Tibial nerve (tissue), 4 donors: ENCODE measurements around the gene NFKBIA. TPM values are rescaled to one million over a fixed set of nuclear protein-coding genes. Genes with fewer than 3 reads are reported as not detected.

ENCODE experiments used
- DNase-seq, 2 donors: peaks; one replicate each; pipeline ENCODE4 v3.0.0-alpha.2; 2019; ENCODE audit warnings: low spot score in 2 of 2
- H3K27ac ChIP-seq, 4 donors: fragments of 200-600 bp; sonication (generic) in 3 of 4; one replicate each; pipeline ENCODE4 v1.5.1; 2017 to 2019; ENCODE audit warnings: mild to moderate bottlenecking in 1 of 4
- H3K27me3 ChIP-seq, 2 donors: fragments of 200-600 bp; sonication (generic) in 1 of 2; one replicate each; pipeline versions ENCODE4 v1.5.1 to v1.6.0; 2017 to 2019
- H3K36me3 ChIP-seq, 3 donors: fragments of 200-600 bp; sonication (generic); one replicate each; pipeline ENCODE4 v1.5.1; 2018 to 2019
- H3K4me1 ChIP-seq, 4 donors: fragments of 200-600 bp; sonication (generic) in 3 of 4; one replicate each; pipeline ENCODE4 v1.5.1; 2017 to 2019
- H3K4me3 ChIP-seq, 4 donors: fragments of 200-600 bp; sonication (generic) in 3 of 4; one replicate each; pipeline ENCODE4 v1.5.1; 2017 to 2019; ENCODE audit warnings: mild to moderate bottlenecking in 1 of 4, moderate library complexity in 1 of 4
- H3K9me3 ChIP-seq, 4 donors: fragments of 200-600 bp; sonication (generic) in 3 of 4; one replicate each; pipeline ENCODE4 v1.5.1; 2017 to 2019
- CTCF ChIP-seq, 5 experiments: fragments of 200-600 bp in 3 of 5; fragments of 450-650 bp in 2 of 5; sonication (generic) in 3 of 5; IDR thresholded peaks; one replicate each; pipeline ENCODE4 v1.5.1; 2016 to 2019; ENCODE audit warnings: antibody characterized with exemption in 5 of 5, mild to moderate bottlenecking in 3 of 5, moderate library complexity in 2 of 5
- EP300 ChIP-seq, 2 donors: sonication (generic); formaldehyde crosslinking; IDR thresholded peaks; one replicate each; pipeline ENCODE4 v1.6.1; 2017; ENCODE audit warnings: antibody characterized with exemption in 2 of 2, mild to moderate bottlenecking in 1 of 2
- POLR2A ChIP-seq, 2 donors: fragments of 450-650 bp; IDR thresholded peaks; one replicate each; pipeline ENCODE4 v1.6.1; 2017; ENCODE audit warnings: antibody characterized with exemption in 2 of 2, mild to moderate bottlenecking in 2 of 2, moderate library complexity in 2 of 2
- WGBS, 2 donors: methylation state at CpG; one replicate each; pipeline ENCODE4 v1.1.5; 2018; 5-methylcytosine and 5-hydroxymethylcytosine counted together
- total RNA-seq, 4 donors: library from RNA; depleted of rRNA; stranded (reverse); fragments of >200 nt; gene quantifications; one replicate each; pipeline ENCODE4 v1.1.0, GENCODE V29; 2016

The NFKBIA gene
- total RNA-seq, 4 donors from 2014 or later = 631 to 1,165 (median 930) TPM

- Histone ChIP-seq H3K27ac (no peak overlapping the region), H3K27me3 (no peaks in the 10 kb centered on the region), H3K4me3 (no peak overlapping the region), H3K9me3 (no peaks in the 10 kb centered on the region), H3K36me3 (no peaks in the 10 kb centered on the region), H3K4me1 (peaks cover 0 to 12% (median 6%) of the 10 kb centered on the region in 4 donors)
- no peak for DNase-seq
- 75 to 79% methylated on average over 10 of the region's 10 CpGs for WGBS, 2 donors
- TF ChIP-seq POLR2A (IDR thresholded peaks at IDR 0.05) (no peak), EP300 (IDR thresholded peaks at IDR 0.05) (no peak), CTCF (IDR thresholded peaks at IDR 0.05) (no peak)
These were observed 51.0 kb downstream of the NFKBIA start for GRCh38 chr14:35353409-35354172.

- Histone ChIP-seq H3K4me3 (no peak overlapping the region), H3K27me3 (no peaks in the 10 kb centered on the region), H3K36me3 (no peaks in the 10 kb centered on the region), H3K4me1 (peaks cover 0 to 16% (median 7%) of the 10 kb centered on the region in 4 donors), H3K27ac (peak overlapping the region in 2 of 4 donors; percentile 32 to 34), H3K9me3 (no peaks in the 10 kb centered on the region)
- WGBS, 2 donors = 59 to 65% methylated on average over 14 to 15 of the region's 15 CpGs
- TF ChIP-seq CTCF (IDR thresholded peaks at IDR 0.05) = no peak
- peak in 1 of 2 donors; percentile 24 for TF ChIP-seq EP300 (IDR thresholded peaks at IDR 0.05)
- DNase-seq = no peak
These were observed 52.0 kb downstream of the NFKBIA start for GRCh38 chr14:35352274-35353233.

GRCh38 chr14:35351897-35352273 is 52.7 kb downstream of the NFKBIA start:
- DNase-seq = no peak
- peak overlapping the region in 1 of 4 donors; percentile 24 for H3K27ac ChIP-seq

More at GRCh38 chr14:35351897-35352273, 52.7 kb downstream of the NFKBIA start:
- no peak overlapping the region for H3K4me3 ChIP-seq
- TF ChIP-seq CTCF (IDR thresholded peaks at IDR 0.05) (no peak), POLR2A (IDR thresholded peaks at IDR 0.05) (no peak), EP300 (IDR thresholded peaks at IDR 0.05) (no peak)
- no peaks in the 10 kb centered on the region for H3K9me3 ChIP-seq
- no peaks in the 10 kb centered on the region for H3K36me3 ChIP-seq
- WGBS, 2 donors = 72 to 77% methylated on average over 4 of the region's 4 CpGs
- H3K4me1 ChIP-seq = peaks cover 0 to 21% (median 9%) of the 10 kb centered on the region in 4 donors
- H3K27me3 ChIP-seq = no peaks in the 10 kb centered on the region

Other genes starting within 250 kb of the NFKBIA start
- 100 to 1,000 TPM in 1 of 4 donors, 10 to 100 TPM in 3; 65.3 to 129 (median 87.7) TPM for gene PSMA6, start 112.4 kb downstream of the NFKBIA start, total RNA-seq
- not detected for gene INSM2, start 129.4 kb upstream of the NFKBIA start, total RNA-seq